Right lobe of liver (tissue), 4 donors: ENCODE results near the gene HOXD8.

Source experiments
- CTCF ChIP-seq, 4 donors: fragments of 200-600 bp in 3 of 4; fragments of 450-650 bp in 1 of 4; IDR thresholded peaks; one replicate each; pipeline versions ENCODE4 v1.5.1 to v1.8.0; 2016 to 2022; ENCODE audit warnings: antibody characterized with exemption in 4 of 4, mild to moderate bottlenecking in 2 of 4
- POLR2A ChIP-seq: fragments of 450-650 bp; IDR thresholded peaks from one replicate; pipeline ENCODE4 v1.6.1; 2017; ENCODE audit warnings: antibody characterized with exemption, mild to moderate bottlenecking
- donor health status: DM: no; HTN: no; CAD: no.
- donor health status: DM: no; HTN: no; CAD: no.
- donor health status: DM: no; HTN: yes; CAD: no.

DNA sequence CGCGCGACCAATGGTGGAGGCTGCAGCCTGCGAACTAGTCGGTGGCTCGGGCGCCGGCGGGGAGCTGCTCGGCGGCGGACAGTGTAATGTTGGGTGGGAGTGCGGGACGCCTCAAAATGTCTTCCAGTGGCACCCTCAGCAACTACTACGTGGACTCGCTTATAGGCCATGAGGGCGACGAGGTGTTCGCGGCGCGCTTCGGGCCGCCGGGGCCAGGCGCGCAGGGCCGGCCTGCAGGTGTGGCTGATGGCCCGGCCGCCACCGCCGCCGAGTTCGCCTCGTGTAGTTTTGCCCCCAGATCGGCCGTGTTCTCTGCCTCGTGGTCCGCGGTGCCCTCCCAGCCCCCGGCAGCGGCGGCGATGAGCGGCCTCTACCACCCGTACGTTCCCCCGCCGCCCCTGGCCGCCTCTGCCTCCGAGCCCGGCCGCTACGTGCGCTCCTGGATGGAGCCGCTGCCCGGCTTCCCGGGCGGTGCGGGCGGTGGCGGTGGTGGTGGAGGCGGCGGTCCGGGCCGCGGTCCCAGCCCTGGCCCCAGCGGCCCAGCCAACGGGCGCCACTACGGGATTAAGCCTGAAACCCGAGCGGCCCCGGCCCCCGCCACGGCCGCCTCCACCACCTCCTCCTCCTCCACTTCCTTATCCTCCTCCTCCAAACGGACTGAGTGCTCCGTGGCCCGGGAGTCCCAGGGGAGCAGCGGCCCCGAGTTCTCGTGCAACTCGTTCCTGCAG lies 6.7 kb upstream of the HOXD8 start, which contains the start of gene HOXD9:
- TF ChIP-seq POLR2A (no peak), CTCF (IDR thresholded peaks at IDR 0.05) (no peak)
